Skin epidermis (tissue), 12 donors: Measurements from ENCODE around the gene API5.
A peak's percentile ranks its signal among the peaks of the same experiment; 100 is the strongest.

Source experiments
- H3K27ac ChIP-seq, 21 experiments: fragments of 200-600 bp; sonication (generic) in 11 of 21; one replicate each; pipeline ENCODE4 v1.5.0; 2020; ENCODE audit warnings: mild to moderate bottlenecking in 3 of 21, inconsistent platforms in 2 of 21, moderate library complexity in 2 of 21
- H3K4me3 ChIP-seq, 7 experiments: fragments of 200-600 bp; sonication (generic) in 2 of 7; one replicate each; pipeline ENCODE4 v1.5.0; 2020; ENCODE audit warnings: inconsistent platforms in 2 of 7, mild to moderate bottlenecking in 2 of 7, moderate library complexity in 1 of 7

API5 gene

DNA sequence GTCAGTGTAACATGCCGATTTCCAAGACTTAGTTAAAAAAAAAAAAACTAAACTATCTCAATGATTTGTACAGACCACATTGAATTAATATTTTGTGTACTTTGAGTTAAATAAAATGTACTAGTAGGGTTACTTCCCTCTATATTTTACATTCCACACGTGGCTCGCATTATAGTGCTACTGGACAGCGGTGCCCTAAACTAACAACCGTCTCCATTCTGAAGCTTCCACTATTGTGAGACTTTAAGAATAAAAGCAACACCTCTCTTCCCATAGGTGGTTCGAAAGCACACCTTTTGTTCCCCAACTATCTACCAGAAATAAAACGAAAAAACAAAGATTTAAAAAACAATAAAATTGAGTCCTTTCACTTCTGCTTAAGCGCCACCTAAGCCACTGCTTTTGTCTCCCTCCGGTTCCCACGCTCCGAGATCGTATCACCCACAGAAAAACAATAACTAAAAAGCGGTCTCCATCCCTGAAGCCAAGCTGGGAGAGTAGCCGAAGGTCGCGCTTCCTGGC, 46.5 kb downstream of the API5 start:
- Histone ChIP-seq H3K27ac (peak overlapping the region in 20 of 21 experiments; percentile 82 to 99 (median 94)), H3K4me3 (peak overlapping the region; percentile 87 to 100 (median 92))

DNA sequence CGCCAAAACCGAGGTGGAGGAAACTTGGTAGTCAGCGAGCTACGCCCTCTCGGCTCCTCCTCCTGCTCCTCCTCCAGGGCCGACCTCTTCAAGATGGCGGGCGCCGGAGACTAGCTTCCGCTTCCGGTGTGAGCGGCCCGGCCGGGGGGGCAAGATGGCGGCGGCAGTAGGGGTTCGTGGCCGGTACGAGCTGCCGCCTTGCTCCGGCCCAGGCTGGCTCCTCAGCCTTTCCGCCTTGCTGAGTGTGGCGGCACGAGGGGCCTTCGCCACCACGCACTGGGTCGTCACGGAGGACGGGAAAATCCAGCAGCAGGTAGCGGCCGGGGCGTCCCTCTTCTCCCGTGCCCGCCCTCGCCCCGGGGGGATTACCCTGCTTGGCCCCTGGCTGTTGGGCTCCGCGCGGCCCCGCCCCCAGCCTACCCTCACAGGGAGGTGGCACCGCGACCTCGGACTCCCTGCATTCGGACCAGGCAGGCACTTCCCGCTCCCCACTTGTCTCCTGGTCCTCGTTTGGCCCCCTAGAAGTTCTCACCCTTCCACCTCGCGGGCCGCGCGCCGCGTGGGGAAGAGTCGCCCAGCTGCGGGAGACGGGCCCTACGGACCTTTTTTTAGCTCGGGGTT, 47.1 kb downstream of the API5 start, which contains the start of gene TTC17:
TTC17 (plus strand) TSS at position 120 of the 621 bp plus-strand sequence; CDS start at position 155, 35 bp downstream.
- H3K27ac ChIP-seq = peak within 1 kb of the TSS; percentile 74 to 99 (median 93)
- peak within 1 kb of the TSS; percentile 87 to 100 (median 92) for H3K4me3 ChIP-seq

DNA sequence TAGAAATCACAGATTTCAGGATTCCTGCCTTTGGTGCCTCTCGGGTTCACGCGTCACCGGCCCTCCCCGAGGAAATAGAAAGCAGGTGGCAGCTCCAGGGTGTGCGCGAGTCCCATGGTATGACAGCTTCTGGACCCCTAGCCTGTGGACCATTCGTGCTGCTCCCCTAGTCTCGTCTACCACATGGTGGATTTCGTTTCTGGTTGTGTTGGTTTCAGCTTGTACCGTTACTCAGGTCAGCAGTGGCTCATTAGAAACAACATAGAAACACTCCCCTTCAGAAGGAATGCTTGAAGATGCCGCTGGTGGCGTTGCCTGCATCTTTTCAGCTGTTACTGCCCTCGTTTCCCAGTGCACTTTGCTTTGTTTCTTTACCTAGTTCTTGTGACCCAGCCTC, 47.6 kb downstream of the API5 start:
- Histone ChIP-seq H3K27ac (peak overlapping the region; percentile 74 to 99 (median 93)), H3K4me3 (peak overlapping the region; percentile 87 to 100 (median 92))

DNA sequence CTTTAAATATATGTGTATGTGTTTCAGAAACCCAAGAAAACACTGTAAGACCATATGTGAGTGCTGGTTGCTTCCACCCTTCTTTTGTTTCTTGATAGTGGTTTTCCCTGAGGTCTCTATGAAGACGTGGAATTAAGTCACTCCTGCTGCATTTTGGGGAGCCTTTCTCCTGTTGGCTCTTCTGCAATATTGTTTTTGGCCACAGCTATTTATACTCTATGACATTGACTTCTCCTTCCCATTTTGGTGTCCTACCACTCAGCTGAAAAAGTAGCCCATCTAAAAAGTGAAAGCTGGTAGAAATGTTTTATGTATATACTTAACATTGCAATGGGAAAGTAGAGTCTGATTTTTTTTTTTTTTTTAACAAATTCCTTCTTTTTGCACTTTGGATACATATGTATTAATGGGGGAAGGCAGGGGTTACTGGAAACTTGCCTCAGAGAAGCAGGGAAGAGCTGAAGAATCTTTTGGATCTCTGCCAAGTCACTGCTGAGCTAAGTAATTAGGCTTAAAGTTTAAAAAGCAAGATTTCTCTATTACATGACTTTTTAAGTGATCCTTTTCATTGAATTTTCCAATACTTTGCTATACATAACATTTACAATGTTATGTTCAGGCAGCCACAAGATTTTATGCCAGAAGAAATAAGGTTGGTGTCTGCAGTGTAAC, 48.7 kb downstream of the API5 start:
- Histone ChIP-seq H3K4me3 (peak overlapping the region in 3 of 7 experiments; percentile 91 to 100 (median 99)), H3K27ac (peak overlapping the region in 1 of 21 experiments; percentile 99)

DNA sequence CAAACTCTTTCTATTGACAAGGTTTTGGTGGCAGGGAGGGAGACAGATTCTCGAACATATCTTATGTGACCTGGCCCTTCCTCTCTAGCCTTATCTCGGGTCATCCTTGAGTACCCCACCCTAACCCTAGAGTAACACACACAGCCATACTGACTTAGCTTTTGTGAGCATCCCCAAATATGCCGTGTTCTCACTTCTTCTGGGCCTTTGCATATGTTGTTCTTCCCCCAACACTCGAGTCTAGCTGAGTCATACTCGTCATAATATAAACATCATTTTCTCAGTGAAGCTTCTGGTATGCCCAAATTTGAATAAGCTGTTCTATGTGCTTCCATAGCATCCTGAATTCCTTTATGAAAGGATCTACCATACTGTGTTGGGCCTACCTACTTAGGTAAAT, 54.9 kb downstream of the API5 start:
- H3K4me3 ChIP-seq = no peak overlapping the region
- H3K27ac ChIP-seq = no peak overlapping the region

DNA sequence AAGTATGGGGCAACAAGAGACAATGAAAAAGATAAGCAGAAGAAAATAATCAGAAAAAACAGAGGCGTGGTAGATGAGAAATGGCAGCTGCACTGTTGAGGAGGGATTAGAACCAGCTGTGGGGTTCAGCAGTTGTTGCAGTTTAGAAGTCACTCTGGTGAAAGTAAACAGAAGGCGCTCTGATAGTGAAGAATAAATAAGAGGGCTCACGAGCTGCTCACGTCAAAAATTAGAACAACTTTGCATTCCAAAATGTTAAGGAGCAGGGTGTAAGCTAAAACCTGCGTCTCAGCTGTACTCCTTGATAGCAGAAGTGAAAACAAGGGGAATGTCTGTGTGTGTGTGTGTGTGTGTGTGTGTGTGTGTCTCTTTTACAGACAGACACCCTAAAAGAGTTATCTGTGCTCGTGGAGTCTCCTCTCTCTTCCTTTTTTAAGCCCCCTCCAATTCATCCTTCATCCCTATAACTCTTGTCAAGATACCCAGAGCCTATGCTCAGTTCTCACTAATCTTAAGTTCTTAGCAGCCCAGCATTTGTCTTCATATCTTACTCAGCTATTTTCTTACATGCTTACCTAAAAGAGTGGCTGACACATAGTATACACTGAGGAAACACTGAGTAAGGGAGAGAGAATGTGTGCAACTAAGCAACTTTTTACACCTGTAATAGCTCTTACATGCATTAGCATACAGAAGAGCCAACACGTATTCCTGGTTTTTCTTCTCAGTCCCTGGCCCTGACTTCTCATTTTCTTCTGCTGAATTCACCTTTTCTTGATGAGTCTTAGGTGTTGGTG, 55.8 kb downstream of the API5 start:
- H3K4me3 ChIP-seq = no peak overlapping the region
- no peak overlapping the region for H3K27ac ChIP-seq

DNA sequence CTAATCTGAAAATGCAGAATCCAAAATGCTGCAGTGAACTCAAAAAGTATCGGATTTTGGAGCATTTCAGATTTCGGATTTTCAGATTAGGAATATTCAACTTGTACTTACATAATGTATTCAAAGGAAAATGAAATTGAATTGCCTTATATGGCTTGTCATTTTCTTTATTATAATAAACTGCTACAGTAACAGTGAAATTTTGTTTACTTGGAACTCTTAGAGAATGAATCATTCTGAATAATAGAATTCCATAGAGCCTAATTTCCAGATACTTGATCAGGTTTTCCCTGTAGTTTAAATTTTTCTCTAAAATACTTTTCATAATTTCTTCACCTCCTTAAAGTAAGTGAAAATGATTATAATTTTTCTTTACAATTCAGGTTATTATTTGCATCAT, 64.3 kb downstream of the API5 start:
- Histone ChIP-seq H3K4me3 (no peak overlapping the region), H3K27ac (peak overlapping the region in 1 of 21 experiments; percentile 48)

DNA sequence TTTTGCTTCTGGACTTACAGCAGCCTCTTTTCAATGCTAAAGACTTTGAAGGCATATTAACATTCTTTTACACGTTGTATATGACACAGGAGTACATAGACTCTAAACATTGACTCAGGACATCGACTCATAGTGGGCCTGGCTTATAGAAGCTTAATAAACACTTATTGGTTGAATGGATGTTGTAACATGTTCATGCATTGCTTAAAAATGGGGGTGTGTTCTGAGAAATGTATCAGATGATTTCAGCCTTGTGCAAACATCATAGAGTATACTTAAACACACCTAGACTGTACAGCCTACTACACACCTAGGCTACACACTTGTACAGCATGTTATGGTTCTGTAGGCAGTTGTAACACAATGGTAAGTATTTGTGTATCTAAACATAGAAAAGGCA, 64.8 kb downstream of the API5 start:
- Histone ChIP-seq H3K27ac (peak overlapping the region in 1 of 21 experiments; percentile 48), H3K4me3 (no peak overlapping the region)

DNA sequence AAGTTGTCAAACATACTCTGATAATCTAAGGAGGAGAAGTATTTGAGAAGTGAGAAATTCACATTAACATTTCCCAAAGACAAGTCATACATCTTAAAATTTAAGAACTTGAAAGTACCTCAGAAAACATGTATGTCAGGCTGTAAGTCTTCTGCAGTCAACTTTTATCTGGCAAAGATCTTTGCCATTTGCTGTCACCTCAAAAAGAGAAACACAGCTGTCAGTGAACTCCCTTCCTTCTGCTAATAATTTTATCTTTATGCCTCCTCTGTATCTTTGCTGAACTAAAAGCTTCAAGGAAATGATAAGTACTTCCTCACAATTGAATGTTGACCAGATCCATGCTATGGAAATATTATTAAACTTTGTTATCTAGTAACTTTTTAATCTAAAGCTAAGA, 65.6 kb downstream of the API5 start:
- Histone ChIP-seq H3K27ac (no peak overlapping the region), H3K4me3 (no peak overlapping the region)

DNA sequence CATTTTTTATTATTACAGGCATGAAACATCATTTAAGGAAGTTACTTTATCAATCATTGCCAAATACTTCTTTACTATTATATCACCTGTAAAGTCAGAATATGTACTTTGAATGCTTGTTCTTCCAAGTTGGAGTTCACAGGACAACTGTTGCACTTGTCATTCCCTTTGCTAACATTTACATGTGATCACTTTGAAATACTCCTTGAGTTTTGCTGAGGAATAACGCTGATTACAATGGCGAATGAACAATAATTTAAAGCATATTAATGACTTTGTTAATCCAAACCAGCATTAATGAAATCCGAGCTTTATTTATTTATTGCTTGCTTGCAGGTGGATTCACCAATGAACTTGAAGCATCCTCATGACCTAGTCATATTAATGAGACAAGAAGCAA, 67.1 kb downstream of the API5 start:
- H3K27ac ChIP-seq = no peak overlapping the region
- no peak overlapping the region for H3K4me3 ChIP-seq

DNA sequence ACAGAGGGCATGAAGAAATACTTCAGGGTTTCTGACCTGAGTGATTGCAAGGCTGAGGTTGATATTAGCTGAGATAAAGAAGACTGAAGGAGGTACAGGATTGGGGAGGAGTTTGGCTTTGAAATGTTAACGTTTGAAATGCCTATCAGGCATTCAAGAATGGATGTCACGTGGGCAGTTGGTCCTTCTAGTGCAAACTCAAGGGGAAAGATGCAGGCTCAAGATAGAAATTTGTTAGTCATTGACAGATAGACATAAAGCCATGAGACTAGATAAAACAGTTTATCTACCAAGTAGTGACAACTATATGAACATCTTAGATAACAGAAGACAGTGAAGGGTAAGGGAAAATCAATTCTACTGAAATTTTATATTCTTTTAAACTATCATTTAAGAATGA, 70.0 kb downstream of the API5 start:
- Histone ChIP-seq H3K4me3 (no peak overlapping the region), H3K27ac (no peak overlapping the region)

DNA sequence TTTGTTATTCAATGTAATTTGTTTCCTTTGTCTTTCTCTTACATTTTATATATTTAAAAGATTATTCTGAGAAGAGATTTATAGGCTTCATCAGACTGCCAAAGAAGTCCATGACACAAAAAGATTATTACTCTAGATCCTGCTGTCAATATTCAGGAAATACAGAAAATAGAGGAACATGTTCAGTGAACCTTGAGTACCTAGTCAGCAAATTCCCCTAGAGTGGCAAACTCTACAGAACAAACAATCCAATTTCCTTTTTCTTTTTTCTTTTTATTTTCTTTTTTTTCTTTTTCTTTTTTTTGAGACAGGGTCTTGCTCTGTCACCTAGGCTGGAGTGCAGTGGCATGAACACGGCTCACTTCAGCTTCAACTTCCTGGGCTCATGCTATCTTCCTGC, 70.8 kb downstream of the API5 start:
- H3K27ac ChIP-seq = no peak overlapping the region
- no peak overlapping the region for H3K4me3 ChIP-seq

DNA sequence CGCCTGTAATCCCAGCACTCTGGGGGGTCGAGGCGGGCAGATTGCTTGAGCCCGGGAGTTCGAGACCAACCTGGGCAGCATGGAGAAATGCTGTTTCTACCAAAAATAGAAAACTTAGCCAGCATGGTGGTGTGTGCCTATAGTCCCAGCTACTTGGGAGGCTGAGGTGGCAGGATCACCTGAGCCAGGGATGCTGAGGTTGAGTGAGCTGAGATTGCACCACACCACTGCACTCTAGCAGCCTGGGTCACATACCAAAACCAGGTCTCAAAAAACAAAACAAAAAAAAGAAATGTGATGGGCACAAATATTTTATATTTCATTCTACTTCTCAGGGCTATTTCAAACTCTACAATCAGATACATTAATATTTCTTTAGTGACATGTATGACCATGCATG, 72.6 kb downstream of the API5 start:
- no peak overlapping the region for H3K27ac ChIP-seq
- no peak overlapping the region for H3K4me3 ChIP-seq

DNA sequence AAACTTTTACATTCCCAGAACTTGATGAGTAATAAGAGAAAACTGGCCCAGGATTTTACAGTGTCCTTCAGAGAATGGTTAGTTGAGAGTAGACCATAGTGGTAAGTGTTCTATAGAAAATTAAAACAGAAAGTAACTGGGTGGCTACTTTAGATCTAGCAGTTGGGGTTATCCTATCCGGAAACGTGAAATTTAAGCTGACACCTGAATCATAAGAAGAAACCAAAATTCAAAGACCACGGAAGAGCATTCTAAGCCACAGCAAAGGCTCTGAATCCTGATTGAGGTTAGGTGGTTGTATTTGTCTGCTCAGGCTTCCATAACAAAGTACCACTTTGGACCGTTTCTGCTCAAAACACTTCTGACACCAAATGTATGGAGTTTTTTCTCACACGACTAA, 80.9 kb downstream of the API5 start:
- Histone ChIP-seq H3K4me3 (no peak overlapping the region), H3K27ac (no peak overlapping the region)

DNA sequence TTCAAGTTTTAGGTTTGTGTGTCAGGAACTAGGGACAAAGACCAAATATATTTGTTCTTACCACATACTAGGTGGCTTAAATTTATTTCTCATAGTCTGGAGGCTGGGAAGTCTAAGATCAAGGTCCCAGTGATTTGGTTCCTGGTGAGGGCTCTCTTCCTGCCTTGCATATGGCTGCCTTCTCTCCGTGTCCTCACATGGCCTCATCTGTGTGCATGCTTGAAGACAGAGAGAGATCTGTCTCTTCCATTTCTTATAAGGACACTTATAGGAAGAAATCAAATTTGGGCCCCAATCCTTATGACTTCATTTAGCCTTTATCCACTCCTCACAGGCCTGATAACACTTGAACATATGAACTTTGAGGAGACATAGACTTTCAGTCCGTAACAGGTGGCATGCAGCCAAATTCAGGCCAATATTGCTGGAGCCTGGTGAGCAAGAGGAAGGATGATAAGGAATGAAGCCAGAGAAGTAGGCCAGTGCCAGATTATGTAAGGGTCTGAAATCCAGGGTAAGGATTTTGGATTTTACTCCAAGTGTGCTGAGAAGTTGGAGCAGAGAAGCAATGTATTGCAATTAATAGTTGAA, 82.1 kb downstream of the API5 start:
- Histone ChIP-seq H3K27ac (no peak overlapping the region), H3K4me3 (no peak overlapping the region)
